ENCODE measurements around the gene TPGS1.

Gene TPGS1

DNA sequence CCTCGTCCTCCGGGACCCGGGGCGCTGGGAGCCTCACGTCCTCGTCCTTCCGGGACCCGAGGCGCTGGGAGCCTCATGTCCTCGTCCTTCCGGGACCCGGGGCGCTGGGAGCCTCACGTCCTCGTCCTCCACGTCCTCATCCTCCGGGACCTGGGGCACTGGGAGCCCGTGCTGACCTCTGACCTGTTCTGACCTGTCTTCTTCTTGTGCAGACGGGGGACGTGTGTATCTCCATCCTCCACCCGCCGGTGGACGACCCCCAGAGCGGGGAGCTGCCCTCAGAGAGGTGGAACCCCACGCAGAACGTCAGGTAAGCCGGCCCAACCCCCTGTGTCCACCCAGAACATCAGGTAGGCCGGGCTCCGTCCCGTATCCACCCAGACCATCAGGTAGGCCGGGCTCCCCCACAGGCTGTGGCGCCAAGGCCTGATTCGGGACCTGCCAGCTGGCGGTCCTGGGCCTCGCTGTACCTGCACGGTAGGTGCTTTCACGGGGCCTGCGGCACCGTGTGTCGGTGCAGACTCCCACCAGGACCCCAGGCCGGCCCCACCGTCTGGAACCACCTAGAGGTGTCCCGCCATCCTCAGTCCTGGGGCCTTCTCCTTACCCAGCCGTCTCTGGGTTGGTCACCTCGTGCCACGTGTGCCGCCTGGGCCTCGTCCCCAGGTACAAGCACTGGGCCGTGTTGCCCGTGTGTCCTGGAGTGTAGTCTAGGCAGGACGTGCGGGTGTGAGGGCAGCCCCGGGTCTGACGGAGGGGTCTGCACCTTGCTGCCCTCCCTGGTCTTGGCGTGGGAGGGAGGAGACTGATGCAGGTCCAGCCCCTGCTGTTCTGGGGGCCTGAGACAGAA lies 29.0 kb downstream of the TPGS1 start:
- in situ Hi-C loops (cut with HindIII; ENCODE audit: low sequenced_read_pairs), result no loop called here

DNA sequence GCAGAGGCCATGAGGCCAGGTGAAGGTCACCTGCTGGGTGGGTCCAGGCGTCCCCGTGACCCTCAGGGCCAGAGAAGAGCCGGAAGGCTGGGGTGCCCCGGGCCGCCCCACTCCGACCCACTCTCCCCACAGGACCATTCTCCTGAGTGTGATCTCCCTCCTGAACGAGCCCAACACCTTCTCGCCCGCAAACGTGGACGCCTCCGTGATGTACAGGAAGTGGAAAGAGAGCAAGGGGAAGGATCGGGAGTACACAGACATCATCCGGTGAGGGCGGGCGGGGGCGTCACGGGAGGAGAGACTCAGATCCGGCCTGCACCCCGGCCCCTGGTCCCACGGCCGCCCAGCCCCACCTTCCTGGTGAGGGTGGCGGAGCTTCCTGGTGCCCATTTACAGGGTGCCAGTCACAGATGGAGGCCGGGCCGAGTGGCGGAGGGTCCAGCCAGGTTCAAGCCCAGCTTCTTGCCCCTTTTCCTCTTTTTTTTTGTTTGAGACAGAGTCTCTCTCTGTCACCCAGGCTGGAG lies 29.6 kb downstream of the TPGS1 start:
- in situ Hi-C loops (cut with HindIII; ENCODE audit: low sequenced_read_pairs), result no loop called here

DNA sequence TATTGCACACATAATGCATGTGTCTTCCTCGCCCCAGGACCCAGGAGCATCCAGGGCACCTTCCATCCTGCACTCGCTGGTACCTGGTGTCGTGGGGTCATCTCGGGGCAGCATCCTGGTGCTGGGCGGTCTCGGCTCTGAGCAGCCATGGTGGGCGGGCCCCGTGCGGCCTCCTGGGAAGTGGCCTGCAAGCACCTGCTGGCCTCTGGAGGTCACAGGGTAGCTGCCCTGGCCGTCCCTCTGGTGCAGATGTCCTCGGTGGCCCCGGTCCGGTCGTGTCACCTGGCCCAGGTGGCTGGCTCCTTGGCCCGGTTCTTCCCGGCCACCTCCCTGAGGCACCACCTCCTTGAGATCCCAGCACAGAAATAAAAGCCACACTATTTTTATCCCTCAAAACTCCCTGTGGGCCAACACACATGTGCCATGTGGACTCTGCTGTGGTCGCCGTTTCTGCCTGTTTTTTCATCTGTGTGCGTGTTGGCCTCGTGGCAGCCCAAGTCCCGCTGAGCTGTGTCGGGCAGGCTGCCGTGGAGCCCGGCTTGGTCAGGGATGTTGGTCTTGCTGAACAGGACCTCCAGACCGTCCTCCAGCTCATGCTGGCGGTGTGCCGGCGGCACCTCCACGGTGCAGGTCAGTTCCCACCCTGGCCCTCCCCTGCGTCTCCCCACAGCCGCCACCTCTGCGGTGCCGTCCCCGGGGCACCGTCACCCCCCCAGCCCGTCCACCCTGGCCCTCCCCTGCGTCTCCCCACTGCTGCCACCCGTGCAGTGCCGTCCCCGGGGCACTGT lies 31.5 kb downstream of the TPGS1 start:
- in situ Hi-C loops (cut with HindIII; ENCODE audit: low sequenced_read_pairs), result no loop called here

GRCh38 chr19:539429-540030 lies 32.2 kb downstream of the TPGS1 start:
- in situ Hi-C loops (cut with HindIII; ENCODE audit: low sequenced_read_pairs), result no loop called here

GRCh38 chr19:540867-541637 lies 33.8 kb downstream of the TPGS1 start:
- in situ Hi-C loops (cut with HindIII; ENCODE audit: low sequenced_read_pairs), result no loop called here

DNA sequence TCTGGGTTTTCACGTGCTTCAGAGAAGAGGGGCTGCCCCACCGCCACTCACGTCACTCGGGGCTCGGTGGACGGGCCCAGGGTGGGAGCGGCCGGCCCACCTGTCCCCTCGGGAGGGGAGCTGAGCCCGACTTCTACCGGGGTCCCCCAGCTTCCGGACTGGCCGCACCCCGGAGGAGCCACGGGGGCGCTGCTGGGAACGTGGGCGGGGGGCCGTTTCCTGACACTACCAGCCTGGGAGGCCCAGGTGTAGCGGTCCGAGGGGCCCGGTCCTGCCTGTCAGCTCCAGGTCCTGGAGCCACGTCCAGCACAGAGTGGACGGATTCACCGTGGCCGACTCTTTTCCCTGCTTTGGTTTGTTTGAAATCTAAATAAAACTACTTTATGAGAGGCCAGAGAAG lies 34.4 kb downstream of the TPGS1 start:
- in situ Hi-C loops (cut with HindIII; ENCODE audit: low sequenced_read_pairs), result no loop called here

DNA sequence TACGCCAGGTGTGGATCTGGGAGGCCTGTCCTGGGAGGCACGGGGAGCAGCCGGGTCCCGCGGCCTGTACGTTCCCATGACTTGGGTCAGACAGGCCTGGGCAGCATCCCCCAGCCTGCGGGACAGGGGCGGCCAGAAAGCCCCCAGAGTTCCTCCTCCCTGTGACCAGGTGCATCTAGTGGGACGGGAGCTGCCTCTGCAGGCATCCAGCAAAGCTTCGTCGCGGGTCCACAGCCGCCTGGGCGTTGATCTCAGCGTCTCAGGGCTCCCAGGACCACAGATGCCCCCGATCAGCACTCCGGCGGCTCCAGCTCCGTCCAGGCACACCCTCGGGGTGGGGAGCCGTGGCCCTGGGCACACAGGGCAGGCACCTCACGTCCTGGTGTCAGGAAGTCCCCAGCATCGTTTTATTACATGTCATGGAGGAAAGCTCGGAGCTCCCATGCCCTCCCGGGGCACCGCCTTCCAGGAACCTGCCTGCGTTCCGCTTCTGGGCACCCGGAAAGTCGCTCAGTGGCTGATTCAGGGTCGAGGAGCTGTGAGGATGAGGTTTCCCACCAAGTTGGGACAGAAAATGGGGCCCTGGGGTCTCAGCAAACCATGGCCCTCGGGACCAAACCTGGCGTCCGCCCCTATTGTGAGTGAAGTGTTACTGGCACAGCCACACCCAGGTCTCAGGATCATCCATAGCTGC lies 35.0 kb downstream of the TPGS1 start:
- in situ Hi-C loops (cut with HindIII; ENCODE audit: low sequenced_read_pairs), result no loop called here

DNA sequence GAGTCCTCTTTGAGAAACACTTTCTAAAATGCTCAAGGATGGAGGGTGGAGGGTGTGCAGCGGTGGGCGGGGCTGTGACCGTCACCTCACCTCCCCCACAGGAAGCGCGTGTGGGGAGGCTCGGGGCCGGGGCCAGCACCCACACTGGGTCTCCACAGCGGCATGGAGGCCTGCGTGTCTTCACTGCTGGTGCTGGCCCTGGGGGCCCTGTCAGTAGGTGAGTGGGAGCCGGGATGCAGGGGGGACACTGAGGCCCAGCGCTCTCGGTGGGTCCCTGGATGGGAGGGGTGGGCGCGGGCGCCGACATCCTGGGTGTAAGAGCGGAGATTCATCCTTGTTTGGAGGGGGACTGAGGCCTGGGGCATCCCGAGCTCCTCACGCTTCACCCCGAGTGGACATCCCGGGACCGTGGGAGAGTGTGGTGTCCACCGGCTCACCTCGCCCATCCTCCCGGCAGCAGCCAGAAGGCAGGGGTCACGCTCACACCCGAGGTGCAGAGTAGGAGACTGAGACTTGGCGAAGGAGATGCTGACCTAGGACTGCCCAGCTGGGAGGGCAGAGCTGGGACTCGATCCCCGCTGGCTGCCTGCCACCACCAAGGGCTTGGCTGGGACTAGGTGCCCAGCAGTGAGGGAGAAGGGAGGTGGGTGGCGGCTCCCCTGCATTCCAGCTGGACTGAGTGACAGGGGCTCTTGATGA lies 36.8 kb downstream of the TPGS1 start, which contains the start of gene GZMM:
TSS of gene GZMM (plus strand) at position 144 of the 699 bp plus-strand sequence. CDS start at position 163, 19 bp downstream.
- in situ Hi-C loops (cut with HindIII; ENCODE audit: low sequenced_read_pairs), result no loop called here

- in situ Hi-C loops (cut with HindIII; ENCODE audit: low sequenced_read_pairs), result no loop called here
Observed at GRCh38 chr19:547117-547516, 39.8 kb downstream of the TPGS1 start.

- in situ Hi-C loops (cut with HindIII; ENCODE audit: low sequenced_read_pairs), result no loop called here
Observed at GRCh38 chr19:547836-548720, 40.8 kb downstream of the TPGS1 start.

- in situ Hi-C loops (cut with HindIII; ENCODE audit: low sequenced_read_pairs), result no loop called here
Observed at GRCh38 chr19:548886-549830, 41.9 kb downstream of the TPGS1 start.

DNA sequence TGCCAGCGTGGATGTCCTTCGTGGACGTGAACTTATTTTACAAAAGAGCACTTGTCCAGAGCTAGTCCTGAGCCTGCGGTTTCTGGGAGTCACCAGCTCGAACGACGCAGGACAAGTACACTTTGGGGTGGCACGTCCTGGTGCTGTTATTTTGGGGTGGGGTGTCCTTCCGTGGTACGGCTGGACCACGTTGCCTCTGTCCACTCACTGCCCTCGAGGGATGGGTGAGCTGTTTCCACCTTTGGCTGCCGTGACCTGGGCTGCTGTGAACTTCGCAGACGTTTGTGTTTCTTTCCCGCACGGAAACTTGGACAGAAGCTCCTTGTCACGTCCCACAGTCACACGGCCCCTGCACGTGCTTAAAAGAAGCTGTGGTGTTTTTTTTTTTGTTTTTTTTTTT lies 47.5 kb downstream of the TPGS1 start:
- in situ Hi-C loops (cut with HindIII; ENCODE audit: low sequenced_read_pairs), result no loop called here

GRCh38 chr19:555474-555808 lies 48.1 kb downstream of the TPGS1 start:
- in situ Hi-C loops (cut with HindIII; ENCODE audit: low sequenced_read_pairs), result no loop called here

GRCh38 chr19:556611-557382 lies 49.5 kb downstream of the TPGS1 start:
- in situ Hi-C loops (cut with HindIII; ENCODE audit: low sequenced_read_pairs), result no loop called here

GRCh38 chr19:558770-559439 lies 51.6 kb downstream of the TPGS1 start:
- in situ Hi-C loops (cut with HindIII; ENCODE audit: low sequenced_read_pairs), result no loop called here

- in situ Hi-C loops (cut with HindIII; ENCODE audit: low sequenced_read_pairs), result no loop called here
Observed at GRCh38 chr19:560121-560520, 52.8 kb downstream of the TPGS1 start.

All from endothelial cell of hepatic sinusoid (primary cell).